Kidney epithelial cell (primary cell): ENCODE measurements around the gene ZNF593. TPM values are rescaled to one million over a fixed set of nuclear protein-coding genes. Genes with fewer than 3 reads are reported as not detected.
A peak's percentile ranks its signal among the peaks of the same experiment; 100 is the strongest.

Experiments
- DNase-seq: peaks from one replicate; pipeline ENCODE4 v3.0.0-alpha.2; 2010; ENCODE audit warnings: low read depth
- H3K27me3 ChIP-seq: 2 replicates; pipeline ENCODE4 v1.6.0; 2011; ENCODE audit warnings: low read length; ENCODE audit not compliant: control insufficient read depth, insufficient read depth
- H3K36me3 ChIP-seq: 2 replicates; pipeline ENCODE4 v1.5.1; 2011; ENCODE audit warnings: low read length; ENCODE audit not compliant: control insufficient read depth, insufficient read depth
- H3K4me3 ChIP-seq: 2 replicates; pipeline ENCODE4 v1.5.1; 2011; ENCODE audit warnings: low read depth, mild to moderate bottlenecking, control low read depth, low read length
- CTCF ChIP-seq: IDR thresholded peaks from 2 replicates; pipeline ENCODE4 v1.5.1; 2011; ENCODE audit warnings: mild to moderate bottlenecking, moderate library complexity, low read length, control low read depth, inconsistent platforms; ENCODE audit not compliant: insufficient read depth, poor library complexity, severe bottlenecking
- total RNA-seq: library from RNA; depleted of rRNA; stranded (reverse); fragments of >200 nt; gene quantifications from 2 replicates; pipeline ENCODE4 v1.2.3, GENCODE V29; 2015

The ZNF593 gene
- total RNA-seq, 1 donor from 2014 or later, result 53.0 TPM

GRCh38 chr1:26171084-26172072 lies 1.7 kb downstream of the ZNF593 start, which contains the start of gene ZNF593OS:
Gene ZNF593OS, minus strand, starts transcription at chr1:26171832. Its CDS starts 171 bp downstream, at chr1:26171661.
- no peaks in the 10 kb centered on the region for H3K27me3 ChIP-seq
- TF ChIP-seq CTCF, result no peak
- H3K36me3 ChIP-seq, result no peaks in the 10 kb centered on the region
- DNase-seq, result no peak
- peak within 1 kb of the TSS; percentile 76 for H3K4me3 ChIP-seq

- no peaks in the 10 kb centered on the region for H3K36me3 ChIP-seq
- H3K27me3 ChIP-seq, result no peaks in the 10 kb centered on the region
- no peak overlapping the region for H3K4me3 ChIP-seq
- DNase-seq, result no peak
- TF ChIP-seq CTCF, result no peak
Observed at GRCh38 chr1:26175346-26175745, 5.6 kb downstream of the ZNF593 start.

DNA sequence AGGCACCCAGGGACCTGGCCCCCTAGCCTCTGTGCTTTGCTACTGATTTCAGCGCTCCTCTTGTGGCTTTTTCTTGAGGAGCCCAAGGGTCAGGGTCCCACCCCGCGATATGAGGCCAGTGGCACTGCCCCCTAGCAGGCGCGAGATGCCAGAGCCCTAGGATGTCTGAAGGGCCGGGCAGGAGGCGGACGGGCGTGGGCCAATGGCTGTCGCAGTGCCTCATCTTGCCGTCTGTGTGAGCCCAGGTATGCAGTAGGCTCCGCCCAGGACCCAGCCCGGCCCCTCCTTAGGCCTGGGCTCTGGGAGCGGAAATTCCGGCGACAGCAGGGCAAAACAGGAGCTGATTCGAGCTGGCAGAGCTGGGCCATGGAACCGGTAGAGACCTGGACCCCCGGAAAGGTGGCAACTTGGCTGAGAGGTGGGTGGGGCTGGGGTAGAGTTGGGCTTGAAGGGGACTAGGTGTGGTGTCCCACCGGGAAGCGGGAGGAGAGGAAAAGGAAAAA lies 7.5 kb downstream of the ZNF593 start, which contains the start of gene CNKSR1:
TSS of gene CNKSR1 (plus strand) at position 310 of the 503 bp plus-strand sequence. CDS start at position 367, 57 bp downstream.
- Histone ChIP-seq H3K27me3 (no peaks in the 10 kb centered on the region), H3K4me3 (peak within 1 kb of the TSS; percentile 35), H3K36me3 (no peaks in the 10 kb centered on the region)
- TF ChIP-seq CTCF, result peak; percentile 12
- DNase-seq, result no peak

GRCh38 chr1:26180010-26180506 lies 10.3 kb downstream of the ZNF593 start:
- no peak for TF ChIP-seq CTCF
- Histone ChIP-seq H3K4me3 (no peak overlapping the region), H3K27me3 (no peaks in the 10 kb centered on the region), H3K36me3 (no peaks in the 10 kb centered on the region)
- no peak for DNase-seq

DNA sequence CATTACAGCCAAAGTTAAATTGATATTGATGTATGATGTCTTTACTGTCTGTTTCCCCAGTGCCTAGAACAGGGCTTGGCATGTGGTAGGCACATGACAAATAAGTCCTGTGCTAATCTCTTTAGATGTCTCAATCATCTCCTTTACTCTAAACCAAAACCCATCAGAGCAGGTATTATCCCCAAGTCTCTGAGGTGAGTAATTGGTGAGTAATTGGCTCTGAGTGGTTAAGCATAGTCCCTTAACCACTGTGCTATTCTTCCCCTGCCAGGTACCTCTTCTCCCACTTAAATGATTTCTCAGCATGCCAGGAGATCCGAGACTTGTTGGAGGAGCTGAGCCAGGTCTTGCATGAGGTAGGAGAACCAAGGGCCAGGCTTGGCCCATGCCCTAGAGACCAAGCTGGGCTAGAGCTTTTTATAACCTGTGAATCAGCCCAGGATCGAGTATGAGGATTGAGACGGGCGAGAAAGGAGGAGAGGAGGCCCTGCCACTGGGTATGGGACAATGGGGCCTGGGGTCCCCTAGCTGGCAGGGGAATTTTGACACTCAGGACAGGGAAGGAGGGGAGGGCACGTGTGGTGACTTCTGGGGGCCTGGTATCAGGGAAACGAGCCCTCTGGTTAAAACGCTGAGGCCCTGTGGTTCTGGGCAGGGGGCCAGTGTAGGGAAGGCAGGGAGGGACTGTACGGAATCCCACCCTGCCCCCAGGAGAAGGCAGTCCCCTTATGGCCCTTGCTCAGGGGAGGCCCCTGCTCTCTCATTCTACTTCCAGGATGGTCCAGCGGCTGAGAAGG lies 12.1 kb downstream of the ZNF593 start:
- Histone ChIP-seq H3K27me3 (no peaks in the 10 kb centered on the region), H3K4me3 (no peak overlapping the region), H3K36me3 (no peaks in the 10 kb centered on the region)
- TF ChIP-seq CTCF, result no peak
- DNase-seq, result peak; percentile 55
